WTC11 (cell line): Measurements from ENCODE around the gene OLFML3. TPM values are rescaled to one million over a fixed set of nuclear protein-coding genes. Genes with fewer than 3 reads are reported as not detected.
A peak's percentile ranks its signal among the peaks of the same experiment; 100 is the strongest.
"Not testable (repeated sequence)": the region's sequence is repeated elsewhere in the genome, so short reads cannot be mapped to it uniquely, and the experiment has no call there.

Experiments
- ATAC-seq: fragments of 200-7000 bp; cut with Tn5 transposase; 2 replicates; pipeline ENCODE4 v1.10.0; 2021; ENCODE audit warnings: mild to moderate bottlenecking, moderate library complexity
- CTCF ChIA-PET: fragments of 300-600 bp; sonication (Branson Sonifier 250); formaldehyde crosslinking; loops from one replicate; lab custom pipeline; 2021; ENCODE audit warnings: antibody characterized with exemption; lab: Charles Lee
- POLR2A ChIA-PET: fragments of 350-600 bp; sonication (Branson Sonifier 250); formaldehyde crosslinking; loops from one replicate; lab custom pipeline; 2021; ENCODE audit warnings: antibody characterized with exemption; lab: Charles Lee
- DNase-seq: peaks from one replicate; pipeline ENCODE4 v3.0.0; 2021; ENCODE audit warnings: low spot score
- H3K27ac Mint-ChIP-seq: 2 replicates; pipeline ENCODE4 v1.8.0; 2021; ENCODE audit warnings: mixed read lengths
- H3K27me3 Mint-ChIP-seq: 2 replicates; pipeline ENCODE4 v1.8.0; 2021; ENCODE audit warnings: low read depth, mild to moderate bottlenecking, moderate library complexity, mixed read lengths
- H3K36me3 Mint-ChIP-seq: 2 replicates; pipeline ENCODE4 v1.8.0; 2021; ENCODE audit warnings: mixed read lengths
- H3K4me1 Mint-ChIP-seq: 2 replicates; pipeline ENCODE4 v1.8.0; 2022; ENCODE audit warnings: mixed read lengths
- H3K4me3 Mint-ChIP-seq: 2 replicates; pipeline ENCODE4 v1.8.0; 2021; ENCODE audit warnings: mild to moderate bottlenecking, moderate library complexity, mixed read lengths
- H3K9me3 Mint-ChIP-seq: 2 replicates; pipeline ENCODE4 v1.8.0; 2021; ENCODE audit warnings: mixed read lengths
- ARID4B ChIP-seq: sonication (generic); formaldehyde crosslinking; IDR thresholded peaks from 2 replicates; pipeline ENCODE4 v1.8.0; 2023; ENCODE audit warnings: missing genetic modification reagents, mild to moderate bottlenecking, borderline replicate concordance
- CREB1 ChIP-seq: sonication (generic); formaldehyde crosslinking; IDR thresholded peaks from 2 replicates; pipeline ENCODE4 v1.8.0; 2023; ENCODE audit warnings: mild to moderate bottlenecking, missing genetic modification reagents
- E2F5 ChIP-seq: sonication (generic); formaldehyde crosslinking; IDR thresholded peaks from 2 replicates; pipeline ENCODE4 v1.8.1; 2022; ENCODE audit warnings: mild to moderate bottlenecking, moderate library complexity, missing genetic modification reagents
- ELF4 ChIP-seq: sonication (generic); formaldehyde crosslinking; IDR thresholded peaks from 2 replicates; pipeline ENCODE4 v1.8.1; 2022; ENCODE audit warnings: low read depth, mild to moderate bottlenecking, moderate library complexity, missing genetic modification reagents
- FOXK1 ChIP-seq: sonication (generic); formaldehyde crosslinking; IDR thresholded peaks from 2 replicates; pipeline ENCODE4 v1.8.0; 2022; ENCODE audit warnings: mild to moderate bottlenecking, moderate library complexity, missing genetic modification reagents
- MXD4 ChIP-seq: fragments of 250-450 bp; sonication (Bioruptor Pico); IDR thresholded peaks from 2 replicates; pipeline ENCODE4 v1.8.0; 2021; ENCODE audit warnings: mild to moderate bottlenecking, moderate library complexity, borderline replicate concordance
- NR3C1 ChIP-seq: sonication (generic); formaldehyde crosslinking; conservative IDR thresholded peaks from 2 replicates; pipeline ENCODE4 v1.8.1; 2023; ENCODE audit warnings: low read depth, mild to moderate bottlenecking, missing genetic modification reagents
- RORB ChIP-seq: fragments of 250-450 bp; sonication (Bioruptor Pico); IDR thresholded peaks from 2 replicates; pipeline ENCODE4 v1.9.0; 2021; ENCODE audit warnings: mild to moderate bottlenecking
- TEAD1 ChIP-seq: sonication (generic); formaldehyde crosslinking; IDR thresholded peaks from 2 replicates; pipeline ENCODE4 v1.8.0; 2022; ENCODE audit warnings: mild to moderate bottlenecking, missing genetic modification reagents
- ZBTB43 ChIP-seq: sonication (generic); formaldehyde crosslinking; IDR thresholded peaks from 2 replicates; pipeline ENCODE4 v1.8.1; 2023; ENCODE audit warnings: mild to moderate bottlenecking, missing genetic modification reagents
- ZNF138 ChIP-seq: sonication (generic); formaldehyde crosslinking; conservative IDR thresholded peaks from 2 replicates; pipeline ENCODE4 v1.8.1; 2022; ENCODE audit warnings: mild to moderate bottlenecking, moderate library complexity, missing genetic modification reagents
- ZNF423 ChIP-seq: fragments of 250-450 bp; sonication (Bioruptor Pico); IDR thresholded peaks from 2 replicates; pipeline ENCODE4 v2.1.2; 2022; ENCODE audit warnings: mild to moderate bottlenecking, moderate library complexity
- ZNF532 ChIP-seq: fragments of 250-450 bp; sonication (Bioruptor Pico); IDR thresholded peaks from 2 replicates; pipeline ENCODE4 v1.9.0; 2021; ENCODE audit warnings: mild to moderate bottlenecking, borderline replicate concordance
- total RNA-seq: library from RNA; stranded (reverse); gene quantifications from 3 replicates; pipeline ENCODE4 v1.2.3, GENCODE V29; 2021
- TF ChIP-seq, protein P1 (sequence below): fragments of 250-450 bp; sonication (Bioruptor Pico); IDR thresholded peaks from 2 replicates; pipeline ENCODE4 v1.8.0; 2021; ENCODE audit warnings: mild to moderate bottlenecking

The OLFML3 gene
- total RNA-seq, 1 experiment from 2014 or later: 65.8 TPM

DNA sequence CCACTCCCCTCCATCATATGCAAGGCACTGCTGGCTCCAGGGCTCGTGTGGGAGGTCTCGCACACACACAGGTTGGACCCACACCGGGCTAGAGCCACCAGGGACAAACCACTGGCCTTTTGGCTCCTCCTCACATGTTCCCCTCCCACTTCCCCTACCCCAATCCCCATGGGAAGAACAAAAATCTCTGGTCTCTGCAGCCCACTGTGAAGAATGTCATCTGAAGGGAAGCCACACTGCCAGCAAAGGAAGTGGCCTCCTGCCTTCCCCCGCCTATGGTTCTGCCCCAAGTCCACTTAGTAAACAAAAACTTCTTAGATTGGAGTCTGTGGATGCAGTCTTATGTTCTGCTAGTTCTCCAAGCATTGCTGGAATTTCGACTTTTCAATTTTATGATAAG lies 24.2 kb downstream of the OLFML3 start (continued):
- no peak for TF ChIP-seq ZNF532 (CRISPR knock-in tag)
- no peak for TF ChIP-seq MXD4 (CRISPR knock-in tag)

GRCh38 chr1:114006825-114007224 lies 27.6 kb downstream of the OLFML3 start:
- POLR2A ChIA-PET: interaction anchor here (0.7 kb wide), 1 partner anchor 120 kb away, joined by 4 read pairs; no protein-coding TSS in a partner anchor
- DNase-seq, CTCF ChIA-PET, H3K27ac Mint-ChIP-seq, H3K4me3 Mint-ChIP-seq, ATAC-seq: not testable (repeated sequence)
- Mint-ChIP-seq H3K36me3 (peaks cover 19% of the 10 kb centered on the region), H3K4me1 (peaks cover 53% of the 10 kb centered on the region), H3K27me3 (peaks cover 23% of the 10 kb centered on the region), H3K9me3 (peaks cover 27% of the 10 kb centered on the region)

GRCh38 chr1:114008480-114008941 lies 29.2 kb downstream of the OLFML3 start:
- Mint-ChIP-seq H3K27ac (no peak overlapping the region), H3K9me3 (peaks cover 31% of the 10 kb centered on the region), H3K27me3 (peaks cover 23% of the 10 kb centered on the region), H3K4me3 (no peak overlapping the region), H3K4me1 (peaks cover 38% of the 10 kb centered on the region), H3K36me3 (peaks cover 19% of the 10 kb centered on the region)
- ATAC-seq (peak; percentile 64), DNase-seq (no peak)
- TF ChIP-seq, protein P1, sequence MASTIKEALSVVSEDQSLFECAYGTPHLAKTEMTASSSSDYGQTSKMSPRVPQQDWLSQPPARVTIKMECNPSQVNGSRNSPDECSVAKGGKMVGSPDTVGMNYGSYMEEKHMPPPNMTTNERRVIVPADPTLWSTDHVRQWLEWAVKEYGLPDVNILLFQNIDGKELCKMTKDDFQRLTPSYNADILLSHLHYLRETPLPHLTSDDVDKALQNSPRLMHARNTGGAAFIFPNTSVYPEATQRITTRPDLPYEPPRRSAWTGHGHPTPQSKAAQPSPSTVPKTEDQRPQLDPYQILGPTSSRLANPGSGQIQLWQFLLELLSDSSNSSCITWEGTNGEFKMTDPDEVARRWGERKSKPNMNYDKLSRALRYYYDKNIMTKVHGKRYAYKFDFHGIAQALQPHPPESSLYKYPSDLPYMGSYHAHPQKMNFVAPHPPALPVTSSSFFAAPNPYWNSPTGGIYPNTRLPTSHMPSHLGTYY (CRISPR knock-in tag): no peak
- TF ChIP-seq ZNF423 (CRISPR knock-in tag): no peak
- CTCF ChIA-PET: interaction anchor here (0.6 to 3.5 kb wide), 5 partner anchors 30 to 274 kb away, joined by 3 to 22 read pairs (median 3); partner anchors contain the start of gene OLFML3
- POLR2A ChIA-PET: no interaction called here

GRCh38 chr1:114008993-114009392 lies 29.7 kb downstream of the OLFML3 start:
- peaks cover 30% of the 10 kb centered on the region for H3K9me3 Mint-ChIP-seq
- H3K36me3 Mint-ChIP-seq: peaks cover 17% of the 10 kb centered on the region
- TF ChIP-seq ELF4 (no peak), RORB (CRISPR knock-in tag) (no peak), CREB1 (CRISPR knock-in tag) (no peak), NR3C1 (CRISPR knock-in tag) (no peak)
- no peak overlapping the region for H3K4me3 Mint-ChIP-seq
- ATAC-seq (no peak; the same call in 1 of the 2 replicates), DNase-seq (no peak)
- peaks cover 18% of the 10 kb centered on the region for H3K27me3 Mint-ChIP-seq
- CTCF ChIA-PET: interaction anchor here (0.6 to 3.5 kb wide), 5 partner anchors 31 to 274 kb away, joined by 3 to 22 read pairs (median 3); partner anchors contain the start of gene OLFML3
- peaks cover 34% of the 10 kb centered on the region for H3K4me1 Mint-ChIP-seq
- no peak overlapping the region for H3K27ac Mint-ChIP-seq
- POLR2A ChIA-PET: no interaction called here

DNA sequence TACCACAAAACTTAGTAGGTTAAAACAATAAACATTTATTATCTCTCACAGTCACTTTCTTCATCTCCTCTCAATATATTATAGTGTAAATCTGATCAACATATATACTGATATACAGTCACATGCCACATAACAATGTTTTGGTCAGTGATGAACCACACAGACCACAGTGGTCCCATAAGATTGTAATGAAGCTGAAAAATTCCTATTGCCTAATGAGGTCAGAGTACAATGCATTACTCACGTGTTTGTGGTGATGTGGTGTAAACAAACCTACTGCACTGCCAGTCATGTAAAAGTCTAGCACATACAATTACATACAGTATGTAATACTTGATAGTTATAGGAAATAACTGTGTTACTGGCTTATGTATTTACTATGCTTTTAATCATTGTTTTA lies 30.1 kb downstream of the OLFML3 start:
- peaks cover 26% of the 10 kb centered on the region for H3K9me3 Mint-ChIP-seq
- no peak overlapping the region for H3K27ac Mint-ChIP-seq
- ATAC-seq (no peak), DNase-seq (no peak)
- peaks cover 14% of the 10 kb centered on the region for H3K27me3 Mint-ChIP-seq
- H3K4me1 Mint-ChIP-seq: peaks cover 30% of the 10 kb centered on the region
- CTCF ChIA-PET: interaction anchor here (1.3 to 3.5 kb wide), 4 partner anchors 31 to 273 kb away, joined by 3 to 22 read pairs (median 3); partner anchors contain the start of gene OLFML3
- no peak overlapping the region for H3K4me3 Mint-ChIP-seq
- H3K36me3 Mint-ChIP-seq: peaks cover 13% of the 10 kb centered on the region
- POLR2A ChIA-PET: no interaction called here
- TF ChIP-seq ZBTB43 (CRISPR knock-in tag): no peak
- no peak for TF ChIP-seq ARID4B (CRISPR knock-in tag)
- no peak for TF ChIP-seq FOXK1 (CRISPR knock-in tag)
- TF ChIP-seq ZNF138 (CRISPR knock-in tag): no peak
- no peak for TF ChIP-seq TEAD1 (CRISPR knock-in tag)
- TF ChIP-seq E2F5 (CRISPR knock-in tag): no peak
